ENCODE data around the gene TMEM132C. TPM values are rescaled to one million over a fixed set of nuclear protein-coding genes. Genes with fewer than 3 reads are reported as not detected.

TMEM132C gene
- total RNA-seq, 2 donors from 2014 or later, result 0.56 TPM; not detected in 1

GRCh38 chr12:128687851-128688250 is 420.9 kb downstream of the TMEM132C start:
- H3K9me3 ChIP-seq, result no peaks in the 10 kb centered on the region
- no peaks in the 10 kb centered on the region for H3K27me3 ChIP-seq (replicated peaks; ENCODE audit: insufficient read depth)
- no peak for ATAC-seq (ENCODE audit: insufficient number of reproducible peaks, low FRiP score, low read depth)
- TF ChIP-seq, protein P1, sequence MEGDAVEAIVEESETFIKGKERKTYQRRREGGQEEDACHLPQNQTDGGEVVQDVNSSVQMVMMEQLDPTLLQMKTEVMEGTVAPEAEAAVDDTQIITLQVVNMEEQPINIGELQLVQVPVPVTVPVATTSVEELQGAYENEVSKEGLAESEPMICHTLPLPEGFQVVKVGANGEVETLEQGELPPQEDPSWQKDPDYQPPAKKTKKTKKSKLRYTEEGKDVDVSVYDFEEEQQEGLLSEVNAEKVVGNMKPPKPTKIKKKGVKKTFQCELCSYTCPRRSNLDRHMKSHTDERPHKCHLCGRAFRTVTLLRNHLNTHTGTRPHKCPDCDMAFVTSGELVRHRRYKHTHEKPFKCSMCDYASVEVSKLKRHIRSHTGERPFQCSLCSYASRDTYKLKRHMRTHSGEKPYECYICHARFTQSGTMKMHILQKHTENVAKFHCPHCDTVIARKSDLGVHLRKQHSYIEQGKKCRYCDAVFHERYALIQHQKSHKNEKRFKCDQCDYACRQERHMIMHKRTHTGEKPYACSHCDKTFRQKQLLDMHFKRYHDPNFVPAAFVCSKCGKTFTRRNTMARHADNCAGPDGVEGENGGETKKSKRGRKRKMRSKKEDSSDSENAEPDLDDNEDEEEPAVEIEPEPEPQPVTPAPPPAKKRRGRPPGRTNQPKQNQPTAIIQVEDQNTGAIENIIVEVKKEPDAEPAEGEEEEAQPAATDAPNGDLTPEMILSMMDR (IDR thresholded peaks at IDR 0.05), result no peak
- H3K36me3 ChIP-seq, result no peaks in the 10 kb centered on the region
- DNase-seq (ENCODE audit: low spot score), result no peak
- H3K4me3 ChIP-seq, result no peak overlapping the region
- H3K4me1 ChIP-seq (ENCODE audit: control insufficient read depth in 1 of 2, low read depth in 2 of 2), result no peaks in the 10 kb centered on the region
- H3K27ac ChIP-seq, result no peak overlapping the region

DNA sequence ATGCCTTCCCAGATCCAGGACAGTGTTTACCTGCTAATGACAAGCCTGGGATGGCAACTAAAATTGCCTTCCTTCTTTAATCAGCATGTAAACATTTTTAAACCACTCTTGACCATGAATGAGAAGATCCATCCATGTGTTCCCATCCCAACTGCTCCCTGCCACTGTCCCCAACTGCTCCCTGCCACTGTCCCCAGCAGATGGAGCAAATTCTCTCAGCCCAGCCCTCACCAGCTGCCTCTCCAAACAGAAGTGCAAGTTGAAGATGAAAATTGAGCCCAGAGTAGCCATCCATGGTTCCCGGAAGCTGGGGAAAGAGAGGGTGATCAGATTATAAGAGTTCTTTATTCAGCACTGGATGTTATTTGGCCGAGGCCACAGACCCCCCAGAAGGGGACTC is 423.7 kb downstream of the TMEM132C start:
- TF ChIP-seq, protein P1 (IDR thresholded peaks at IDR 0.05), result no peak
- H3K27ac ChIP-seq, result no peak overlapping the region
- DNase-seq (ENCODE audit: low spot score) (no peak), ATAC-seq (ENCODE audit: insufficient number of reproducible peaks, low FRiP score, low read depth) (no peak)
- H3K4me3 ChIP-seq, result no peak overlapping the region
- no peaks in the 10 kb centered on the region for H3K9me3 ChIP-seq
- H3K27me3 ChIP-seq (replicated peaks; ENCODE audit: insufficient read depth), result no peaks in the 10 kb centered on the region
- no peaks in the 10 kb centered on the region for H3K4me1 ChIP-seq (ENCODE audit: control insufficient read depth in 1 of 2, low read depth in 2 of 2)
- no peaks in the 10 kb centered on the region for H3K36me3 ChIP-seq

GRCh38 chr12:128693115-128693514 is 426.1 kb downstream of the TMEM132C start:
- Histone ChIP-seq H3K36me3 (no peaks in the 10 kb centered on the region), H3K4me3 (no peak overlapping the region), H3K27ac (no peak overlapping the region), H3K9me3 (no peaks in the 10 kb centered on the region), H3K27me3 (replicated peaks; ENCODE audit: insufficient read depth) (no peaks in the 10 kb centered on the region), H3K4me1 (ENCODE audit: control insufficient read depth in 1 of 2, low read depth in 2 of 2) (no peaks in the 10 kb centered on the region)
- ATAC-seq (ENCODE audit: insufficient number of reproducible peaks, low FRiP score, low read depth) (no peak), DNase-seq (ENCODE audit: low spot score) (no peak)
- TF ChIP-seq, protein P1 (IDR thresholded peaks at IDR 0.05), result no peak

DNA sequence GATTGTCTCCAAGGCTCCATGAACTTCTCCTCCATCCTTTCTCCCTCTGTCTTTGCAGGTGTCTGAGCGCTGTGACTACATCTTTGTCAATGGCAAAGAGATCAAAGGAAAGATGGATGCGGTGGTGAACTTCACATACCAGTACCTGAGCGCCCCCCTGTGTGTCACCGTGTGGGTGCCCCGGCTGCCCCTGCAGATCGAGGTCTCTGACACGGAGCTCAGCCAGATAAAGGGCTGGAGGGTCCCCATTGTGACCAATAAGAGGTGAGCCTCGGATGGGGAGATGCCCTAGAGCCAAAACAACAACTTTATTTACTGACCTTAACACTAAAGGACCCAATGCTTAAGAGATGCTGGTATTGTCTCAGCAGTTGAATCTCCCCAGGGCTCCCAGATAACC is 426.8 kb downstream of the TMEM132C start:
- Histone ChIP-seq H3K27me3 (replicated peaks; ENCODE audit: insufficient read depth) (no peaks in the 10 kb centered on the region), H3K4me1 (ENCODE audit: control insufficient read depth in 1 of 2, low read depth in 2 of 2) (no peaks in the 10 kb centered on the region), H3K36me3 (no peaks in the 10 kb centered on the region), H3K9me3 (no peaks in the 10 kb centered on the region), H3K27ac (no peak overlapping the region), H3K4me3 (no peak overlapping the region)
- ATAC-seq (ENCODE audit: insufficient number of reproducible peaks, low FRiP score, low read depth) (no peak), DNase-seq (ENCODE audit: low spot score) (no peak)
- TF ChIP-seq, protein P1 (IDR thresholded peaks at IDR 0.05), result no peak

GRCh38 chr12:128694445-128694844 is 427.5 kb downstream of the TMEM132C start:
- no peaks in the 10 kb centered on the region for H3K27me3 ChIP-seq (replicated peaks; ENCODE audit: insufficient read depth)
- H3K36me3 ChIP-seq, result no peaks in the 10 kb centered on the region
- no peak overlapping the region for H3K27ac ChIP-seq

More at GRCh38 chr12:128694445-128694844, 427.5 kb downstream of the TMEM132C start:
- Histone ChIP-seq H3K9me3 (no peaks in the 10 kb centered on the region), H3K4me1 (ENCODE audit: control insufficient read depth in 1 of 2, low read depth in 2 of 2) (no peaks in the 10 kb centered on the region), H3K4me3 (no peak overlapping the region)
- no peak for ATAC-seq (ENCODE audit: insufficient number of reproducible peaks, low FRiP score, low read depth)
- no peak for DNase-seq (ENCODE audit: low spot score)
- TF ChIP-seq, protein P1 (IDR thresholded peaks at IDR 0.05), result no peak
